ENCODE data around the gene ADGRE1. TPM values are rescaled to one million over a fixed set of nuclear protein-coding genes. Genes with fewer than 3 reads are reported as not detected.

Gene ADGRE1
- total RNA-seq, 1 donor from 2014 or later, result not detected

DNA sequence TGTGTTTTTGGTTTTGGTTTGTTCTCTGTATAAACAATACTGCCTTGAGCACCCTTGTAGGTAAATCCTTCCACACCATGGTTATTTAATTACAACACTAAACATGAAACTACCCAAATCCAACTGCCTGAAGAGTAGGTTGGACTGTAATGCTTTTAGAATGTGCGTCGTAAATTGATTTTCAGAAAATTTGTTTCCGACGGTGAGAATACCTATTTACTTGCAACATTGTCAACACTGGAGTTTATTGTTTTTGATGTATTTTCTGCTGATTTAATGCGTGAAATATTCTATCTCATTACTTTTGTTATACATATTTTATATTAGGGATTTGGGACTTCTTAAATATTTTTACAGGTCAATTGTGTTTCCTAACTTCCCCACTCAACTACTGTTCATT is 48.2 kb downstream of the ADGRE1 start:
- Mint-ChIP-seq H3K4me1 (no peaks in the 10 kb centered on the region), H3K27me3 (ENCODE audit: insufficient read depth, low read depth) (peaks cover 3% of the 10 kb centered on the region), H3K4me3 (no peak overlapping the region), H3K9me3 (peaks cover 25% of the 10 kb centered on the region), H3K36me3 (no peaks in the 10 kb centered on the region), H3K27ac (no peak overlapping the region)
- H3F3A ChIP-seq (ENCODE audit: low read depth), result no peaks in the 10 kb centered on the region
- H4K20me1 ChIP-seq (ENCODE audit: low read depth), result no peaks in the 10 kb centered on the region
- no peak overlapping the region for H2AFZ ChIP-seq (replicated peaks)
- H3K9me3 ChIP-seq (ENCODE audit: low read depth), result peaks cover 12% of the 10 kb centered on the region
- no peak overlapping the region for H3K27ac ChIP-seq
- TF ChIP-seq EZH2phosphoT487 (IDR thresholded peaks at IDR 0.05), result no peak
- TF ChIP-seq, protein P1, sequence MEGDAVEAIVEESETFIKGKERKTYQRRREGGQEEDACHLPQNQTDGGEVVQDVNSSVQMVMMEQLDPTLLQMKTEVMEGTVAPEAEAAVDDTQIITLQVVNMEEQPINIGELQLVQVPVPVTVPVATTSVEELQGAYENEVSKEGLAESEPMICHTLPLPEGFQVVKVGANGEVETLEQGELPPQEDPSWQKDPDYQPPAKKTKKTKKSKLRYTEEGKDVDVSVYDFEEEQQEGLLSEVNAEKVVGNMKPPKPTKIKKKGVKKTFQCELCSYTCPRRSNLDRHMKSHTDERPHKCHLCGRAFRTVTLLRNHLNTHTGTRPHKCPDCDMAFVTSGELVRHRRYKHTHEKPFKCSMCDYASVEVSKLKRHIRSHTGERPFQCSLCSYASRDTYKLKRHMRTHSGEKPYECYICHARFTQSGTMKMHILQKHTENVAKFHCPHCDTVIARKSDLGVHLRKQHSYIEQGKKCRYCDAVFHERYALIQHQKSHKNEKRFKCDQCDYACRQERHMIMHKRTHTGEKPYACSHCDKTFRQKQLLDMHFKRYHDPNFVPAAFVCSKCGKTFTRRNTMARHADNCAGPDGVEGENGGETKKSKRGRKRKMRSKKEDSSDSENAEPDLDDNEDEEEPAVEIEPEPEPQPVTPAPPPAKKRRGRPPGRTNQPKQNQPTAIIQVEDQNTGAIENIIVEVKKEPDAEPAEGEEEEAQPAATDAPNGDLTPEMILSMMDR (IDR thresholded peaks at IDR 0.05), result no peak
- no peak for TF ChIP-seq EZH2 (IDR thresholded peaks at IDR 0.05)
- no peaks in the 10 kb centered on the region for H3K27me3 ChIP-seq
- DNase-seq (ENCODE audit: low spot score), result no peak
- no peak overlapping the region for H3K9ac ChIP-seq
- H3K79me2 ChIP-seq (ENCODE audit: low read depth), result no peaks in the 10 kb centered on the region
- no peak overlapping the region for H3K4me3 ChIP-seq
- H3K4me2 ChIP-seq, result no peak overlapping the region
- no peaks in the 10 kb centered on the region for H3K36me3 ChIP-seq
- H3K4me1 ChIP-seq, result no peaks in the 10 kb centered on the region

DNA sequence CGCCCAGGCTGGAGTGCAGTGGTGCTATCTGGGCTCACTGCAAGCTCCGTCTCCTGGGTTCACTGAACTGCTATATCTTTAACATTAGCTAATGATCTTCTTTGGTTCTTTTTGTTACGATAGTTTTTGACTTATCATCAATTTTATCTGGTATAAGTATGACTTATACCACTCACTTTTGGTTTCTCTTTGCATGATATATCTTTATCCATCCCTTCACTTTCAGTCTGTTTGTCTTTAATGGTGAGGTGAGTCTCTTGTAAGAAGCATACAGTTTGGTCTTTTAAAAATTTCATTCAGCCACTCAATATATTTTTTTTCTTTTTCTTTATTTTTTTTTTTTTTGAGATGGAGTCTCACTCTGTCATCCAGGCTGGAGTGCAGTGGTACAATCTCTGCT is 58.4 kb downstream of the ADGRE1 start:
- Histone ChIP-seq H4K20me1 (ENCODE audit: low read depth) (no peaks in the 10 kb centered on the region), H3K27me3 (no peaks in the 10 kb centered on the region), H3K4me2 (no peak overlapping the region), H3K4me1 (no peaks in the 10 kb centered on the region), H3K79me2 (ENCODE audit: low read depth) (no peaks in the 10 kb centered on the region), H3F3A (ENCODE audit: low read depth) (no peaks in the 10 kb centered on the region), H3K9ac (no peak overlapping the region), H3K4me3 (no peak overlapping the region), H3K36me3 (no peaks in the 10 kb centered on the region), H2AFZ (replicated peaks) (no peak overlapping the region), H3K27ac (no peak overlapping the region), H3K9me3 (ENCODE audit: low read depth) (peaks cover 9% of the 10 kb centered on the region)
- TF ChIP-seq, protein P1 (IDR thresholded peaks at IDR 0.05), result no peak
- TF ChIP-seq EZH2phosphoT487 (IDR thresholded peaks at IDR 0.05) (no peak), EZH2 (IDR thresholded peaks at IDR 0.05) (no peak)
- Mint-ChIP-seq H3K9me3 (peaks cover 4% of the 10 kb centered on the region), H3K4me1 (no peaks in the 10 kb centered on the region), H3K4me3 (no peak overlapping the region), H3K36me3 (no peaks in the 10 kb centered on the region), H3K27me3 (ENCODE audit: insufficient read depth, low read depth) (no peaks in the 10 kb centered on the region), H3K27ac (no peak overlapping the region)
- no peak for DNase-seq (ENCODE audit: low spot score)

DNA sequence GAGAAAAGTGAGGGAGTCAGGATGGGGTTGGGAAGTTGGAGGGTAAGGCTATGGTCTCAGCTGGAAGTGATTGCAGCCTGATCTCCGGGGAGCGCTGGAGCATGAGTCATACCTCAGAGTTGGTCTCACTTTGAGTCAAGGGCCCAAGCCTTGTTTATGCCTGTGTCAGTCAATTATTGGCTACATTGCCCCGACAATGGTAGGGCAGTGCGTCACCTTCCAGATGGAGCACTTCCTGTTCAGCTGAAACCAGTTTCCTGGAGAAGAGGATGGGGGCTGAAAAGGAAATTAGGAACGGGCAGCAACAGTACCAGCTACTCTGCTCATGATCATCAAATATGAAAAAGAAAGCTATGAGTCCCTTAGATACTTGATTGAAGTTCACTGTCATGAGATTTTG is 60.4 kb downstream of the ADGRE1 start:
- no peaks in the 10 kb centered on the region for H4K20me1 ChIP-seq (ENCODE audit: low read depth)
- H3K9ac ChIP-seq, result no peak overlapping the region
- H3K9me3 ChIP-seq (ENCODE audit: low read depth), result peaks cover 3% of the 10 kb centered on the region
- H3K4me1 Mint-ChIP-seq, result no peaks in the 10 kb centered on the region
- H3K27me3 ChIP-seq, result no peaks in the 10 kb centered on the region
- no peaks in the 10 kb centered on the region for H3F3A ChIP-seq (ENCODE audit: low read depth)
- H3K27ac ChIP-seq, result no peak overlapping the region
- no peak overlapping the region for H3K27ac Mint-ChIP-seq
- no peak overlapping the region for H2AFZ ChIP-seq (replicated peaks)
- no peaks in the 10 kb centered on the region for H3K36me3 ChIP-seq
- H3K4me2 ChIP-seq, result no peak overlapping the region
- no peaks in the 10 kb centered on the region for H3K36me3 Mint-ChIP-seq
- no peaks in the 10 kb centered on the region for H3K27me3 Mint-ChIP-seq (ENCODE audit: insufficient read depth, low read depth)
- peaks cover 8% of the 10 kb centered on the region for H3K9me3 Mint-ChIP-seq
- no peak for DNase-seq (ENCODE audit: low spot score)
- H3K4me1 ChIP-seq, result no peaks in the 10 kb centered on the region
- no peaks in the 10 kb centered on the region for H3K79me2 ChIP-seq (ENCODE audit: low read depth)
- no peak overlapping the region for H3K4me3 Mint-ChIP-seq
- TF ChIP-seq, protein P1 (IDR thresholded peaks at IDR 0.05), result no peak
- TF ChIP-seq EZH2phosphoT487 (IDR thresholded peaks at IDR 0.05), result no peak
- no peak for TF ChIP-seq EZH2 (IDR thresholded peaks at IDR 0.05)
- H3K4me3 ChIP-seq, result no peak overlapping the region

Measured in neural progenitor cell (in vitro differentiated cells).